HG03571 (cell line): ENCODE results near the gene ODAPH.
"Not testable (repeated sequence)": the region's sequence is repeated elsewhere in the genome, so short reads cannot be mapped to it uniquely, and the experiment has no call there.

Experiments used
- ATAC-seq: cut with Tn5 transposase; IDR thresholded peaks from one replicate; pipeline ENCODE4 v1.9.1; 2021; ENCODE audit not compliant: unreplicated experiment

The ODAPH gene

GRCh38 chr4:75544220-75544619 is 11.6 kb upstream of the ODAPH start:
- not testable (repeated sequence) for ATAC-seq

- no peak for ATAC-seq
Observed at GRCh38 chr4:75544870-75545269, 11.0 kb upstream of the ODAPH start.

- no peak for ATAC-seq
Observed at GRCh38 chr4:75545526-75545925, 10.3 kb upstream of the ODAPH start.

GRCh38 chr4:75547647-75548387 is 8.0 kb upstream of the ODAPH start:
- no peak for ATAC-seq

- no peak for ATAC-seq
Observed at GRCh38 chr4:75549019-75549418, 6.8 kb upstream of the ODAPH start.

GRCh38 chr4:75552452-75552851 is 3.4 kb upstream of the ODAPH start:
- no peak for ATAC-seq

DNA sequence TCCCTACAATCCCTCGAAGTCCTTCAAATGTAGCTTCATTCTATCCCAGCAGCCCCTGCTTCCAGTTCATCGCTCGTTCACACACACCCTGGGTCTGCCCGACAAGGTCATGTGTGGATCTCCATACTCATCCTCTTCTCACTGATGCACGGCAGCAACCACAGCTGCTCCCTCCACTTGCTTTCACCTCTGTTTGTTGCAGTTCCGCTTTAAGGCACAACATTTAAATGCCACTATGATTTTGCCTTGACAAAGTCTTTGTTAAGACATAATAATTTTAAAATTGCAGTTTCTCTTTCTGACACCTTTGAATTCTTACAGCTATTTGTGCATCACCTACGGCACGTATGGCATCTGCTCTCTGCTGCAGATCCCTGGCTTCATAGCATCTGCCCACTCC is 1.8 kb downstream of the ODAPH start:
- no peak for ATAC-seq

DNA sequence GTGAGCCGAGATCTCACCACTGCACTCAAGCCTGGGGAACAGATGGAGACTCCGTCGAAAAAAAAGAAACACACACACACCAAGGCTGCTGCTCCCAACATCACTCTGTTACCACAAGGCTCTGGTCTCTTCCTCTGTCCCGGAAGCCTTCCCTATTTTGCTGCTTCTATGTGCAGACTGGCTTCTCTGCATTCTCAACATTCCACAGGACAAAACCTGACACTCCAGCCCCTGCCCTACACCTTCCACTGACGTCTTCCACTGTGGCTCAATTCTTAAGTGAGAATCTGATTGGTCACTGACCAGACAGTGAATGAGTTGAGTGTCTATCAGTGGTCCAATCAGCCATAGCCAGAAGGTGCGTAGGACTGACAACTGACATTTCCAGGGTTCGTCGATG is 5.9 kb downstream of the ODAPH start:
- ATAC-seq, result no peak

GRCh38 chr4:75564023-75564422 is 8.2 kb downstream of the ODAPH start:
- no peak for ATAC-seq

- no peak for ATAC-seq
Observed at GRCh38 chr4:75565481-75565880, 9.6 kb downstream of the ODAPH start.

- no peak for ATAC-seq
Observed at GRCh38 chr4:75566911-75567310, 11.0 kb downstream of the ODAPH start.

GRCh38 chr4:75567725-75568124 is 11.9 kb downstream of the ODAPH start:
- no peak for ATAC-seq

DNA sequence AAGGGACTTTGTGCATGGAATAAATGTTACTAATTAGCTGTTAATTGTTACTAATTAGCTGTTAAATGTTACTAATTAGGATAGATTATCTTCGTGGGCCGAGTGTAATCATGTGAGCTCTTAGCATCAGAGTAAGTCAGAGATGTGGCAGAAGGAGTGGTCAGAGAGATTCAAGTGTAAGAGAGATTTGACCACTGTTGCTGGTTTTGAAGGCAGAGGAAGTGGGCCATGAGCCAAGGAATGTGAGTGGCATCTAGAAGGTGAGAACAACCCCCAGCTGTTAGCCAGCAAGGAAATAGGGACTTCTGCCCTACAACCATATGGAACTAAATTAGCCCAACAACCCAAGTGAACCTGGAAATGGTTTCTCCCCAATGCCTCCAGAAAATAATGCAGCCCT is 28.2 kb downstream of the ODAPH start:
- no peak for ATAC-seq

- no peak for ATAC-seq
Observed at GRCh38 chr4:75593393-75593792, 37.5 kb downstream of the ODAPH start.

GRCh38 chr4:75596061-75596460 is 40.2 kb downstream of the ODAPH start:
- ATAC-seq, result no peak

GRCh38 chr4:75598390-75598789 is 42.5 kb downstream of the ODAPH start:
- ATAC-seq, result no peak

DNA sequence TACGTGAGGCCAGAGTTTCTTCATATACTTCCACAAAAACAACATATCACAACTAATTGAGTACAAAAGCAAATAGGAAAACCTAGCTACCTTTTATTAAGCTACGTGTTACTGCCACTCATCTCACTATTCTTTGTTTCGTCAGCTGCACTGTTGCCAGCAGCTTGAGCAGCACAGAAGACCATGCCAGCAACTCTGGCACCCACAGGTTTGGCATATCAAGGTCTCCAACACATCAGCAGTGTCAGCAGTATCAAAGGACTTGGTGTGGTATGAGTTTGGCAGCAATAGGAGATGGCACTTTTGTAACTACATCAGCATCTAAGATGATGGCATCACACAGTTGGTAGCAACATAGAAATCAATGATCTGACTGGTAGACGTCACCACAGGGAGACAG is 43.8 kb downstream of the ODAPH start:
- ATAC-seq, result no peak

- no peak for ATAC-seq
Observed at GRCh38 chr4:75605928-75606327, 50.1 kb downstream of the ODAPH start.

GRCh38 chr4:75612306-75612705 is 56.4 kb downstream of the ODAPH start:
- ATAC-seq, result no peak
